ENCODE results near the gene USP17L5.
"Not testable (repeated sequence)": the region's sequence is repeated elsewhere in the genome, so short reads cannot be mapped to it uniquely, and the experiment has no call there.

Gene USP17L5

GRCh38 chr4:9384126-9384525 is 44.9 kb downstream of the USP17L5 start:
- no peak for DNase-seq (ENCODE audit: low read depth)
- TF ChIP-seq, protein P1, sequence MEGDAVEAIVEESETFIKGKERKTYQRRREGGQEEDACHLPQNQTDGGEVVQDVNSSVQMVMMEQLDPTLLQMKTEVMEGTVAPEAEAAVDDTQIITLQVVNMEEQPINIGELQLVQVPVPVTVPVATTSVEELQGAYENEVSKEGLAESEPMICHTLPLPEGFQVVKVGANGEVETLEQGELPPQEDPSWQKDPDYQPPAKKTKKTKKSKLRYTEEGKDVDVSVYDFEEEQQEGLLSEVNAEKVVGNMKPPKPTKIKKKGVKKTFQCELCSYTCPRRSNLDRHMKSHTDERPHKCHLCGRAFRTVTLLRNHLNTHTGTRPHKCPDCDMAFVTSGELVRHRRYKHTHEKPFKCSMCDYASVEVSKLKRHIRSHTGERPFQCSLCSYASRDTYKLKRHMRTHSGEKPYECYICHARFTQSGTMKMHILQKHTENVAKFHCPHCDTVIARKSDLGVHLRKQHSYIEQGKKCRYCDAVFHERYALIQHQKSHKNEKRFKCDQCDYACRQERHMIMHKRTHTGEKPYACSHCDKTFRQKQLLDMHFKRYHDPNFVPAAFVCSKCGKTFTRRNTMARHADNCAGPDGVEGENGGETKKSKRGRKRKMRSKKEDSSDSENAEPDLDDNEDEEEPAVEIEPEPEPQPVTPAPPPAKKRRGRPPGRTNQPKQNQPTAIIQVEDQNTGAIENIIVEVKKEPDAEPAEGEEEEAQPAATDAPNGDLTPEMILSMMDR (IDR thresholded peaks at IDR 0.05; ENCODE audit: low read length, missing control alignments): no peak
- no peak overlapping the region for H3K4me3 ChIP-seq (replicated peaks; ENCODE audit: low read depth, low read length)

DNA sequence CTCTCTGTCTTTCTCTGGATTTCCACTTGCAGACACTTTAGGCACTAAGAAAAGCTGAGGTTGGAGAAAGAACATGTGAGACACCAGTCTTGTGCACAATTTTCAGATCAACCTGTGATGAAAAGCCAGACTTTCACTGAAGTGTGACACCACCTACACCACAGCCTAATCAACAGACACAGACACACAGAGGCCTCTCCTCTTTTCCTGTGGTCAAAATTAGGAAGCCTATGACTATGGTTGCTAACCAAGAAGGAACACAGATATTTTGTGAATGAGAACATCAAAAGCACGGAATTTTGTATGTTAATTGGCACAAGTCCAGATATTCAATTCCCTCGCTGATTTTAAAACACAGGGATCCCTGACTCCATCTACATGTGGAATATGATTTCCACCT is 49.8 kb downstream of the USP17L5 start:
- not testable (repeated sequence) for H3K4me3 ChIP-seq (replicated peaks; ENCODE audit: low read depth, low read length); DNase-seq (ENCODE audit: low read depth)
